MV-4-11 (cell line): ENCODE measurements around the gene NDUFA3.

ENCODE experiments used
- DNase-seq: peaks from one replicate; lab custom pipeline; 2025; lab: John Stamatoyannopoulos, UW

The NDUFA3 gene

GRCh38 chr19:54138489-54139256 lies 36.0 kb downstream of the NDUFA3 start:
- no peak for DNase-seq

GRCh38 chr19:54141356-54141755 lies 38.7 kb downstream of the NDUFA3 start:
- peak; percentile 38 for DNase-seq

GRCh38 chr19:54142166-54142780 lies 39.6 kb downstream of the NDUFA3 start:
- DNase-seq, result no peak

- DNase-seq, result no peak
These were observed 43.0 kb downstream of the NDUFA3 start for GRCh38 chr19:54145541-54146158.

GRCh38 chr19:54147676-54148075 lies 45.0 kb downstream of the NDUFA3 start:
- DNase-seq, result no peak

GRCh38 chr19:54148158-54148557 lies 45.5 kb downstream of the NDUFA3 start:
- DNase-seq, result no peak

GRCh38 chr19:54149021-54149812 lies 46.6 kb downstream of the NDUFA3 start:
- DNase-seq, result no peak

- DNase-seq, result no peak
These were observed 48.8 kb downstream of the NDUFA3 start for GRCh38 chr19:54151362-54152035.

- DNase-seq, result no peak
These were observed 49.6 kb downstream of the NDUFA3 start for GRCh38 chr19:54152267-54152666.

- no peak for DNase-seq
These were observed 50.3 kb downstream of the NDUFA3 start for GRCh38 chr19:54152878-54153524.

- DNase-seq, result no peak
These were observed 51.2 kb downstream of the NDUFA3 start for GRCh38 chr19:54153731-54154326.

- DNase-seq, result no peak
These were observed 52.1 kb downstream of the NDUFA3 start for GRCh38 chr19:54154603-54155345.

GRCh38 chr19:54155694-54156093 lies 53.0 kb downstream of the NDUFA3 start:
- no peak for DNase-seq

- DNase-seq, result no peak
These were observed 53.8 kb downstream of the NDUFA3 start for GRCh38 chr19:54156490-54156889.

- DNase-seq, result no peak
These were observed 54.3 kb downstream of the NDUFA3 start for GRCh38 chr19:54156953-54157352.
